Activated T-cell treated with anti-CD3 and anti-CD28 coated beads for 24 hours (primary cell): Measurements from ENCODE around the gene GPR137B.
"Not testable (repeated sequence)": the region's sequence is repeated elsewhere in the genome, so short reads cannot be mapped to it uniquely, and the experiment has no call there.

Experiments used
- DNase-seq: peaks from one replicate; pipeline ENCODE4 v3.0.0-alpha.2; 2020; ENCODE audit warnings: low read depth

GPR137B gene

GRCh38 chr1:236161230-236161629, 18.9 kb downstream of the GPR137B start:
- DNase-seq = no peak

GRCh38 chr1:236161755-236162154, 19.4 kb downstream of the GPR137B start:
- DNase-seq = not testable (repeated sequence)

- DNase-seq = no peak
These were observed 21.3 kb downstream of the GPR137B start for GRCh38 chr1:236163463-236164153.

GRCh38 chr1:236164273-236164672, 21.9 kb downstream of the GPR137B start:
- DNase-seq = no peak

GRCh38 chr1:236165238-236165981, 23.1 kb downstream of the GPR137B start:
- DNase-seq = no peak

- no peak for DNase-seq
These were observed 23.7 kb downstream of the GPR137B start for GRCh38 chr1:236166041-236166440.

- DNase-seq = no peak
These were observed 24.8 kb downstream of the GPR137B start for GRCh38 chr1:236167154-236167553.

- DNase-seq = no peak
These were observed 25.2 kb downstream of the GPR137B start for GRCh38 chr1:236167578-236167977.

GRCh38 chr1:236168716-236169429, 26.5 kb downstream of the GPR137B start:
- DNase-seq = no peak

GRCh38 chr1:236172041-236172579, 29.8 kb downstream of the GPR137B start:
- DNase-seq = no peak

- no peak for DNase-seq
These were observed 30.9 kb downstream of the GPR137B start for GRCh38 chr1:236173174-236173767.

GRCh38 chr1:236175642-236176336, 33.5 kb downstream of the GPR137B start:
- no peak for DNase-seq

- no peak for DNase-seq
These were observed 34.3 kb downstream of the GPR137B start for GRCh38 chr1:236176337-236177336.

- DNase-seq = no peak
These were observed 37.3 kb downstream of the GPR137B start for GRCh38 chr1:236179634-236180033.

GRCh38 chr1:236181059-236181458, 38.7 kb downstream of the GPR137B start:
- no peak for DNase-seq

GRCh38 chr1:236185687-236186086, 43.3 kb downstream of the GPR137B start:
- DNase-seq = no peak

- DNase-seq = not testable (repeated sequence)
These were observed 44.1 kb downstream of the GPR137B start for GRCh38 chr1:236186471-236186870.

GRCh38 chr1:236188084-236188483, 45.7 kb downstream of the GPR137B start:
- not testable (repeated sequence) for DNase-seq

GRCh38 chr1:236193184-236193583, 50.8 kb downstream of the GPR137B start:
- DNase-seq = no peak

- no peak for DNase-seq
These were observed 58.6 kb downstream of the GPR137B start for GRCh38 chr1:236200925-236201324.
